ENCODE measurements around the gene ZFAND2A. TPM values are rescaled to one million over a fixed set of nuclear protein-coding genes. Genes with fewer than 3 reads are reported as not detected.

The ZFAND2A gene
- total and polyA plus RNA-seq, 2 experiments from 2014 or later = 15.3 to 29.2 TPM

DNA sequence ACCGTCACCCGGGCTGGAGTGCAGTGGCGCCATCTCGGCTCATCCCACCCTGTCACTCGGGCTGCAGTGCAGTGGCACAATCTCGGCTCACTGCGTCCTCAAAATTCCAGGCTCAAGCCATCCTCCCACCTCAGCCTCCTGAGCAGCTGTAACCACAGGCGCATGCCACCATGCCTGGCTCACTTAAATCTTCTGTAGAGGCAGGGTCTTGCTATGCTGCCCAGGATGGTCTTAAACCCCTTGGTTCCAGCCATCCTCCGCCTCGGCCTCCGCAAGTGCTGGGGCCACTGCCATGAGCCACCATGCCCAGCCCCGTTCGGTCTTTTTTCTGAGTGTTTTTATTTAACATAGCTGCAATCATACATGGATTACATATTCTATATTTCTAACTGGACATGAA is 30.6 kb downstream of the ZFAND2A start (continued):
- no peak for TF ChIP-seq ZNF462 (CRISPR knock-in tag; IDR thresholded peaks at IDR 0.05)
- TF ChIP-seq, protein P1, sequence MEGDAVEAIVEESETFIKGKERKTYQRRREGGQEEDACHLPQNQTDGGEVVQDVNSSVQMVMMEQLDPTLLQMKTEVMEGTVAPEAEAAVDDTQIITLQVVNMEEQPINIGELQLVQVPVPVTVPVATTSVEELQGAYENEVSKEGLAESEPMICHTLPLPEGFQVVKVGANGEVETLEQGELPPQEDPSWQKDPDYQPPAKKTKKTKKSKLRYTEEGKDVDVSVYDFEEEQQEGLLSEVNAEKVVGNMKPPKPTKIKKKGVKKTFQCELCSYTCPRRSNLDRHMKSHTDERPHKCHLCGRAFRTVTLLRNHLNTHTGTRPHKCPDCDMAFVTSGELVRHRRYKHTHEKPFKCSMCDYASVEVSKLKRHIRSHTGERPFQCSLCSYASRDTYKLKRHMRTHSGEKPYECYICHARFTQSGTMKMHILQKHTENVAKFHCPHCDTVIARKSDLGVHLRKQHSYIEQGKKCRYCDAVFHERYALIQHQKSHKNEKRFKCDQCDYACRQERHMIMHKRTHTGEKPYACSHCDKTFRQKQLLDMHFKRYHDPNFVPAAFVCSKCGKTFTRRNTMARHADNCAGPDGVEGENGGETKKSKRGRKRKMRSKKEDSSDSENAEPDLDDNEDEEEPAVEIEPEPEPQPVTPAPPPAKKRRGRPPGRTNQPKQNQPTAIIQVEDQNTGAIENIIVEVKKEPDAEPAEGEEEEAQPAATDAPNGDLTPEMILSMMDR (conservative IDR thresholded peaks at IDR 0.05; ENCODE audit: low read depth in 2 of 2) = no peak
- TF ChIP-seq JUNB (IDR thresholded peaks at IDR 0.05; ENCODE audit: unreplicated experiment) = no peak
- no peak for TF ChIP-seq EZH2phosphoT487 (IDR thresholded peaks at IDR 0.05; ENCODE audit: unreplicated experiment)
- no peak for TF ChIP-seq EZH2 (IDR thresholded peaks at IDR 0.05; ENCODE audit: low read depth, unreplicated experiment)
- TF ChIP-seq REST (IDR thresholded peaks at IDR 0.05; ENCODE audit: unreplicated experiment) = no peak
- no peak for TF ChIP-seq NANOG (IDR thresholded peaks at IDR 0.05; ENCODE audit: borderline replicate concordance)
- TF ChIP-seq ZNF114 (CRISPR knock-in tag; IDR thresholded peaks at IDR 0.05) = no peak

Measured in GM23338 (cell line).